Large intestine (tissue), 3 donors: Measurements from ENCODE around the gene ZBTB46. TPM values are rescaled to one million over a fixed set of nuclear protein-coding genes. Genes with fewer than 3 reads are reported as not detected.
"Not testable (repeated sequence)": the region's sequence is repeated elsewhere in the genome, so short reads cannot be mapped to it uniquely, and the experiment has no call there.

ENCODE experiments used
- DNase-seq, 2 donors: peaks; one replicate each; pipeline versions ENCODE4 v3.0.0 to v3.0.0-alpha.2; 2013
- H3K27ac ChIP-seq: one replicate; pipeline ENCODE4 v1.5.1; 2013; ENCODE audit warnings: low read length
- H3K27me3 ChIP-seq: 2 replicates; pipeline ENCODE4 v1.6.1; 2013; ENCODE audit warnings: low read length; ENCODE audit not compliant: control insufficient read depth, insufficient read depth
- H3K36me3 ChIP-seq: 2 replicates; pipeline ENCODE4 v1.6.1; 2013; ENCODE audit warnings: low read length; ENCODE audit not compliant: control insufficient read depth, insufficient read depth
- H3K4me1 ChIP-seq: one replicate; pipeline ENCODE4 v1.6.1; 2013; ENCODE audit warnings: low read length; ENCODE audit not compliant: control insufficient read depth, insufficient read depth
- H3K4me3 ChIP-seq: one replicate; pipeline ENCODE4 v1.5.1; 2013; ENCODE audit warnings: low read length
- H3K9me3 ChIP-seq: one replicate; pipeline ENCODE4 v1.6.1; 2013; ENCODE audit warnings: mild to moderate bottlenecking, low read depth, low read length, moderate library complexity; ENCODE audit not compliant: control insufficient read depth
- WGBS: methylation state at CpG from one replicate; pipeline ENCODE4 v1.1.5; 2013; ENCODE audit warnings: low lambda C conversion rate; ENCODE audit not compliant: insufficient coverage; 5-methylcytosine and 5-hydroxymethylcytosine counted together
- polyA plus RNA-seq: library from polyadenylated mRNA; unstranded; fragments of 120-200 nt; gene quantifications from one replicate; pipeline ENCODE4 v1.2.1, GENCODE V29; 2013

Gene ZBTB46
- polyA plus RNA-seq, 1 donor, result 4.1 TPM

- Histone ChIP-seq H3K9me3 (no peaks in the 10 kb centered on the region), H3K36me3 (no peaks in the 10 kb centered on the region), H3K4me1 (no peaks in the 10 kb centered on the region), H3K27me3 (peaks cover 5% of the 10 kb centered on the region), H3K27ac (no peak overlapping the region), H3K4me3 (no peak overlapping the region)
- no peak for DNase-seq
- no CpG with 5 or more reads among the region's 8 CpGs for WGBS
These were observed 16.0 kb downstream of the ZBTB46 start for GRCh38 chr20:63814891-63815614.

GRCh38 chr20:63811491-63811875 is 19.6 kb downstream of the ZBTB46 start:
- no peaks in the 10 kb centered on the region for H3K4me1 ChIP-seq
- DNase-seq, result no peak
- no peak overlapping the region for H3K4me3 ChIP-seq
- H3K27ac ChIP-seq, result no peak overlapping the region
- peaks cover 3% of the 10 kb centered on the region for H3K9me3 ChIP-seq
- no CpG with 5 or more reads among the region's 8 CpGs for WGBS
- no peaks in the 10 kb centered on the region for H3K27me3 ChIP-seq
- H3K36me3 ChIP-seq, result no peaks in the 10 kb centered on the region

GRCh38 chr20:63810730-63811490 is 20.2 kb downstream of the ZBTB46 start:
- Histone ChIP-seq H3K4me3 (no peak overlapping the region), H3K9me3 (peaks cover 3% of the 10 kb centered on the region), H3K36me3 (no peaks in the 10 kb centered on the region), H3K27ac (no peak overlapping the region), H3K27me3 (no peaks in the 10 kb centered on the region), H3K4me1 (no peaks in the 10 kb centered on the region)
- DNase-seq, result no peak
- WGBS, result no CpG with 5 or more reads among the region's 25 CpGs

GRCh38 chr20:63809856-63810255 is 21.2 kb downstream of the ZBTB46 start:
- Histone ChIP-seq H3K27me3 (no peaks in the 10 kb centered on the region), H3K4me3 (no peak overlapping the region), H3K9me3 (peaks cover 3% of the 10 kb centered on the region), H3K27ac (no peak overlapping the region), H3K36me3 (no peaks in the 10 kb centered on the region), H3K4me1 (no peaks in the 10 kb centered on the region)
- DNase-seq, result no peak
- WGBS, result 100% methylated on average over 1 of the region's 9 CpGs

GRCh38 chr20:63808964-63809674 is 21.9 kb downstream of the ZBTB46 start:
- no peak overlapping the region for H3K4me3 ChIP-seq
- H3K9me3 ChIP-seq, result peaks cover 3% of the 10 kb centered on the region
- no peak for DNase-seq
- no peaks in the 10 kb centered on the region for H3K4me1 ChIP-seq
- WGBS, result no CpG with 5 or more reads among the region's 31 CpGs
- no peak overlapping the region for H3K27ac ChIP-seq
- no peaks in the 10 kb centered on the region for H3K27me3 ChIP-seq
- H3K36me3 ChIP-seq, result no peaks in the 10 kb centered on the region

GRCh38 chr20:63808145-63808724 is 22.8 kb downstream of the ZBTB46 start:
- no peak for DNase-seq
- Histone ChIP-seq H3K9me3 (peaks cover 3% of the 10 kb centered on the region), H3K4me3 (no peak overlapping the region), H3K4me1 (no peaks in the 10 kb centered on the region), H3K36me3 (no peaks in the 10 kb centered on the region), H3K27me3 (no peaks in the 10 kb centered on the region), H3K27ac (no peak overlapping the region)
- WGBS, result no CpG with 5 or more reads among the region's 38 CpGs

GRCh38 chr20:63807654-63808053 is 23.4 kb downstream of the ZBTB46 start:
- H3K27me3 ChIP-seq, result no peaks in the 10 kb centered on the region
- peaks cover 3% of the 10 kb centered on the region for H3K9me3 ChIP-seq
- H3K4me3 ChIP-seq, result no peak overlapping the region
- no peaks in the 10 kb centered on the region for H3K4me1 ChIP-seq
- WGBS, result 83% methylated on average over 1 of the region's 23 CpGs
- no peak overlapping the region for H3K27ac ChIP-seq
- no peaks in the 10 kb centered on the region for H3K36me3 ChIP-seq
- no peak for DNase-seq

GRCh38 chr20:63804308-63804636 is 26.8 kb downstream of the ZBTB46 start:
- no peak for DNase-seq
- no CpG with 5 or more reads among the region's 8 CpGs for WGBS
- H3K9me3 ChIP-seq, result peaks cover 3% of the 10 kb centered on the region
- H3K36me3 ChIP-seq, result no peaks in the 10 kb centered on the region
- H3K27me3 ChIP-seq, result no peaks in the 10 kb centered on the region
- H3K27ac ChIP-seq, result no peak overlapping the region
- no peak overlapping the region for H3K4me3 ChIP-seq
- H3K4me1 ChIP-seq, result no peaks in the 10 kb centered on the region

- no peaks in the 10 kb centered on the region for H3K36me3 ChIP-seq
- H3K27ac ChIP-seq, result no peak overlapping the region
- WGBS, result no CpG with 5 or more reads among the region's 51 CpGs
- no peaks in the 10 kb centered on the region for H3K4me1 ChIP-seq
- H3K27me3 ChIP-seq, result no peaks in the 10 kb centered on the region
- peaks cover 2% of the 10 kb centered on the region for H3K9me3 ChIP-seq
- no peak overlapping the region for H3K4me3 ChIP-seq
- DNase-seq, result no peak
These were observed 28.4 kb downstream of the ZBTB46 start for GRCh38 chr20:63802469-63803240.

GRCh38 chr20:63801174-63801573 is 29.9 kb downstream of the ZBTB46 start:
- H3K27ac ChIP-seq, H3K36me3 ChIP-seq, H3K27me3 ChIP-seq, H3K9me3 ChIP-seq, H3K4me1 ChIP-seq, DNase-seq, H3K4me3 ChIP-seq: not testable (repeated sequence)
- no CpG with 5 or more reads among the region's 2 CpGs for WGBS
